GM21619 (cell line): ENCODE results near the gene REEP3.
A peak's percentile ranks its signal among the peaks of the same experiment; 100 is the strongest.

Source experiments
- ATAC-seq: cut with Tn5 transposase; IDR thresholded peaks from one replicate; pipeline ENCODE4 v1.9.1; 2021; ENCODE audit not compliant: unreplicated experiment

REEP3 gene

DNA sequence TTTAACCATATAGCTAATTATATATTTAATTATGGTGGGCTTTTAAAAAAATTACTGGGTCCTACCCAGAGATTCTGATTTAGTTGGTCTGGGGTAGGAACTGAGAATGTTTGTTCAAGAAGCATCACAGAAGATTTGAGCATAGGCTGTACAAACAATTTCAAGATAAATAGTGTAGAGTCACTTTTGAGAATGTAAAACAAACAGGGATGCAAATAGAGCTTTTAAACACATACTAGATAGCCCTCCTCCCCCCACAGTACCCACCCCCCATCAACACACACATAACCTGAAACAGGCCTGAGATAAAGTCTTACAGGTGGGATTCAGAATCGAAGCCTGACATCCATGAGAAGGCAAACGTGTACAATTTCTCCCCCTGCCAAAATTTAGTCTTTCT is 15.6 kb upstream of the REEP3 start:
- ATAC-seq, result no peak

DNA sequence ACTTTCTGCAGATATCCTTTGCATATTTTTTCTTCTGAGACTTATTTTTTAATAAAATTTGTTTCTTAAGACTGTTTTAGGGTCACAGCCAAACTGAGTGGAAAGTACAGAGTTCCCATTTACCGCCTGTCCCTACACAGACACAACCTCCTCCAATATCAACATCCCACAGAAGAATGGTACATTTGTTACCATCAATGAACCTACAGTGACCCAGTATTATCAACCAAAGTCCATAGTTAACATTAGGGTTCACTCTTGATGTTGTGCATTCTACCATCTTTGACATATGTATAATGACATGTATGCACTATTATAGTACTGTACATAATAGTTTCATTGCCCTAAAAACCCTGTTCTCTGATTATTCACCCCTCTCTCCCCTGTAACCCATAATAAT is 14.6 kb upstream of the REEP3 start:
- ATAC-seq, result no peak

DNA sequence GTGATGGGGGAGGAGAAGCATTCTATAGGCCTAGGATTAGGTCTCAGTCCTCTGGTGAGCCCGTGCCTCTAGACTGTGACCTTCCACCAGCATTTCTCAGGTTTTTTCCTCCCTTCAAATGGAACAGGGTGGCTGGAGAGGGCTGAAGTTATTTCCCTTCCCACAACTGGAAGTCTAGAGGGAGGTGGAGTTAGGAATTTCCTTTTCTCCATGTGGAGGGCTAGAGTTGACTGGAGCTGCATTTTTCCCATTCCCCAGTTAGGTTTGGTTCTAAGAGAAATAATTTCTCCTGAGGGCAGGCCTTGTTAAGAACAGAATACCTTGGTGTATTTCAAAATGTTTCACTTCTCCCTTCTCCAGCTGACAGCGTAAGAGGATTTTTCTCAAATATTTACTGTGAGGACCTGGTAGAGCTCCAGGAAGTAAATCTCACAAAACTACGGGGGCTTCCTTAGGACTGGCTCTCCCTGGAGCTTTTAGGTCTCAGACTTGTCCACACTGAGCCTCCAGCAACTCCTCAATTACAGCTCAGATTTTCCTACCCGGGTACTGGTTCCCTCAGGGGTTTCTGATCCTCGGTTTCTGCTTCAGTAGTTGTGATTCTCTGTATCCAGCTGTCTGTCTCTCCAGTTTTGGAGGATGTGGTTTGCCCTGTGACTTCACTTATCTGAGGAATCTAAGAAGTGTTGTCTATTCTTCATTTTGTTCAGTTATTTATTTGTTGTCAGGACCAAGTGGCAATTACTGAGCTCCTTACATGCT is 6.0 kb upstream of the REEP3 start:
- ATAC-seq, result no peak

DNA sequence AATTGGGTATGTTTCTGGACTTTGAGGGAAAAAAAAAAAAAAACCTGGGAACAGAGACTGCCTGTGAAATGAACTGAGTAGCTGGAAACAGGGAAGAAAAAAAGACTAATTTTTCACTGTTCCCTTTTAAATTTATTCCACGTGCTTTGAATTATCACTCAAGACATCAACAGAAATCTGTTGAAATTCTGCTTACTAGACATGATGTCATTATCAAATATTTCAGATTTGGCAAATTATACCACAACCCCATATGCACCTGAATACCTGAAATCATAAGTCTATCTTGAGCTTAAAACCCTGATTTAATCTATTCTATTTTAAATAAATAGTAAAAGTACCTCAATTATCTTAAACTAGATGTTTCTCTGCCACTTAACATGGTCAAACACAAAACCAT is 5.0 kb upstream of the REEP3 start:
- no peak for ATAC-seq

DNA sequence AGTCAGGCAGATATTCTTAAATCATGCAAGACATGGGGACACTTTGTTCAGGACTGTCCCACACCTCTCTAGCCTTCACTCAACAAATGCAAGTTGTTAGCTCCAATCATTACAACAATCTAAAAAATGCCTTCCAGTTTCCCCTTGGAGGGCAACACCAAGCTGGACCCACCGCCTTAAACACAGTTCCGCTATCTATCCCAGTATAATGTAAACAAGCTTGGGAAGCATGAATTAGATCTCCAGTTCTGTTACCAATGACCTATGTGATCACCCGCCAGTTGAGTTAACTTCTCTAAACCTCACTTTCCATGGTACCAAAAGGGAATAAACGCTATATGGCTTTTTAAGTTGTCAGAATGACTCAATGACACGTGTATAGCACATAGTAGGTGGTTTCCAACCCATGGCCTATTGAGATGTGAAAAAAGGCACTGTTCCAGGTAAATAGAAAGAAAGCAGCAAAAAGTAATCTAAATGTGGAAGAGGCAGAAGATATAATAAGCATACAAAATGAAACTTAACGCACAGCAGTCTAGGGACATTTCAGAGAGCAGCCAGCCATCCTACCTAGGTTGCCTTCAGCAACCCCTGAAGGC is 2.4 kb upstream of the REEP3 start:
- no peak for ATAC-seq

DNA sequence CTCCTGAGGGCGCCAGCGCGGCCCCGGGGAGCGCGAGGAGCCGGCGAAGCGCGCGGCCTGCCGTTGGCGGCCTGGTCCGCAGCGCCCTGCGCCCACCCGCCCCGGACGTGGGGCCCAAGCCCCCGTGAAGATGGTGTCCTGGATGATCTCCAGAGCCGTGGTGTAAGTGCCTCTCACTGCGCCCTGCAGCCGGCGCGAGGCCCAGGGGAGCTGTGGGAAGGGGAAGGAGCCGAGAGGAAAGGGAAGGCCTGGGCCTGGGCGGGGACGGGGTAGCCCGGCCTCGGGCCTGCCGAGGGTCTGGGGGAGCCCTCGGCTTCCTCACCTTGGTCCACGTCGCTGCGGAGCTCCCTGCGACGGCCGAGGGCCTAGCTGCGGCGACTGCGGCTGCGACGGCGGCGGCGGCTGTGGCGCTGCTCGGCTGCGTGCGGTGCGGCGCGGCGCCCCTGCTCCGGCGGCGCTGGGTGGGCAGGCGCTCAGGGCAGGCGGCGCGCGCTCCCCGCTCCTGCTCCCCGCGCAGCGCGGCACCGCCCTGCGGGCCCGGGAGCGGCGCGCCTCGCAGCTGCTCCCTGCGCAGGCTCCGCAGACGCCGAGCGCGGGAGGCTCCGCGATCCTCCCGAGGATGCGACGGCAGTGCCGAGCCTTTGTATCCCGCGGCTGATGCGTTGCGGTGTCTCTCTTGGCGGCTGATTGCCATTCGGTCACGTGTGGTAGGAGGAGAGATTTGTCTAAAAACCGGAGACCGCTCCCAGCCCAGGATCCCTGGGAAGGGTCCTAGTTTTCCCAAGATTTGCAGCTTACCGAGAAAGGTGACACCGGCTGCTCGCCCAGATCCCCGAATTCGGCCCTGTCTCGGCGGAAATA is 445 bp downstream of the REEP3 start:
- ATAC-seq, result peak; percentile 60

DNA sequence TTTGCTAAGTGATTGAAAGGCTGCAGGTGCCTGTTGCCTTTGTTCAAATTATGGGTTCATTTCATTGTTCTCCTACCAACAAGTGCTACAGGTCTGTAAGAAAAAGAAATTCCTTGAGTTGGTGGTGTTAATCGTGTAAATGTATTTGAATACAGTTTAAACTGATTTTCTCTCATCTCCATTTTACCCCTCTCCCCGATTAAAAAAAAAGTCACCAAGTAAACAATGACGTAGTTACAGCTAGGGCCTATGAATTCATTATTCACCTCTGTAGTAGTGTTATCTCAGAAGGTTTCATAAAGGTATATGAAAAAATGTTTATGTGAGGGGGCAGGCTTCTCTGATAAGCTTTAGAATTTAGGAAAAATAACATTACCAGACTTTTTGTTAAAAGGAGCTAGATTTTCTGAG is 1.1 kb downstream of the REEP3 start:
- no peak for ATAC-seq

DNA sequence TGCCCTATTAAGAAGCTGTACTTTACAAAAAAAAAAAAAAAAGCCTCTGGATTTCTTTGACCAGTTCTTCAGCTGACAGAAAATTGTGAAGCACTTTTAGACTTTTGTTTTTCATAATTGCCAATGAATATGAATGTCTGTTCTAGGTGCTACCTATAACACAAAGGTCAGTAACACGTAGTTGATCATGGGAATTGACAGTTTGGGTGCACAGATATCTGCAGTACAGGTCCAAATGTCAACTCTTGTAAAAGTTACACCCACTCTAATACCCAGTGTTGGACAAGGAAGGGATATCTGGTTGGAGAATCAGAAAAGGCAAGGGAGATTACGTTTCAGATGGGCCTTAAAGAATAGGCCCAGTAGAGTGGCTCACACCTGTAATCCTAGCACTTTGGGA is 1.8 kb downstream of the REEP3 start:
- ATAC-seq, result no peak

DNA sequence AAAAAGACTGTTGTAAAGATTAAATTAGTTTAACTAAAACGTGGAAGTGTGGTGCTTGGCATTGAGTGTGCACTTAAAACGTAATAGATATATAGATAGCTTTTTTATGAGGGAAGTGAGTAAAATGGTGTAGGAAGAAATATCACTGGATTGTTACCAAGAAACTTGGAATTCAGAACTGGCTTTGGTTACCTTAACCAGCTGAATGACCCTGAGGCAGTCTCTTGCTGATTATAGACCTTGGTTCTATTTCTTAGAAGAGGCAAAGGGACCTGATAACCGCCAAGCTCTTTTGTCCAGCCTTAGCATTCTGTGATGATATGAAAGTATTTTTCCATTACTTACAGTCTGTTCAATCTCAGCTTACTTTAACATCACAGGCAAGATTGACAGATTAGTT is 3.8 kb downstream of the REEP3 start:
- ATAC-seq, result no peak

DNA sequence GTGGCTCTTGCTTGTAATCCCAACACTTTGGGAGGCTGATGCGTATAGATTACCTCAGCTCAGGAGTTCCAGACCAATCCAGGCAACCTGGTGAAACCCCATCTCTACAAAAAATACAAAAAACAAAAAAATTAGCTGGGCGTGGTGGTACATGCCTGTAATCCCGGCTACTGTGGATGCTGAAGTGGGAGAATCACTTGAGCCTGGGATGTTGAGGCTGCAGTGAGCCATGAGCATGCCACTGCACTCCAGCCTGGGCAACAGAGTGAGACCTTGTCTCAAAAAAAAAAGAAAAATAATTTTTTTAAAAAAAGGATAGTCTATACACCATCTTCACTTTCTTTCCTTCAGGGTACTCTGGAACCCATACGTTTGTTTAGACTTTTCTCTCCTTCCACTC is 6.2 kb downstream of the REEP3 start:
- ATAC-seq, result no peak

DNA sequence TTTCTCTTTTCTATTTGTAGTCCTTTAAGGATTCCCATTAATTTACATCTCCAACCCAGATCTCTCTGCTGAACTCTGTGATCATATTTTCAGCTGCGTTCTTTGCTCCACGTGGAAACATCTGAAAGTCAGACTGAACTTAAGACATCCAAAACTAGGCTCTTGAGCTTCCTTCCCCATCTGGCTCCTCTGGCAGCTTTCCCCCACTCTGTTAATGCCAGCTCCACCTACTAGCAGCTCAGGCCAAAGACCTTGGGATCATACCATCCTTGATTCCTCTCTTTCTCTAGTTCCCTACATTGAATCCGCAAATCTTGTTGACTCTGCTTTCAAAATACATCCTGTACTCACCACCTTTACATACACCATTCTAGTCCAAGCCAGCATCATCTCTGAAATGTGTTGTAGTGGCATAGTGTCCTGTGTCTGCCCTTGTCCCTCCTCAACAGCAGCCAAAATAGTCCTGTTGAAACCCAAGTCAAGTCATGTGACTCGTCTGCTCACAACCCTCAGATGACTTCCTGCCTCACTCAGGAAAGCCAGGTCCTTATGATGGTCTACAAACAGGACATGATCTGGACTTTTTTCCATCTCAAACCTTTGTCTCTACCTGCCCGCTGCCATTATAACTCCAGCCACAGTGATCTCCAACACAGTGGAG is 7.0 kb downstream of the REEP3 start:
- ATAC-seq, result no peak

DNA sequence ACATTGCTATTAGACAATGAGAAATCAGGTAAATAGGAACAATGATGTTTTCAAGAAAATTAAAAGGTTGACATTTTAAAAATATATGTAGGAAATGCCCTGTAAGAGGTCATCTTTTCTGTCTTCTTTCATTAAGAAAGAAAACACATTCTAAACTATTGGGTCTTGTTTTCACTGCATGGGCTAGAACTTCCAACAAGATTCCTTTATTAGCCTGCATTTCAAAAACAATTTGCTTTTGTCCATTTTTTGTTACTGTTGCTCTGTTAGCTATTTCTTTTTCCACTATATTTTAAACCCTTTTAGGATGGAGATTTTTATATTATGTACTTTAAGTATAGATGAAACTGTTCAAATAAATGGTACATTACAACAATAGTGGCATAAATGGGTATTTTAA is 9.2 kb downstream of the REEP3 start:
- no peak for ATAC-seq

DNA sequence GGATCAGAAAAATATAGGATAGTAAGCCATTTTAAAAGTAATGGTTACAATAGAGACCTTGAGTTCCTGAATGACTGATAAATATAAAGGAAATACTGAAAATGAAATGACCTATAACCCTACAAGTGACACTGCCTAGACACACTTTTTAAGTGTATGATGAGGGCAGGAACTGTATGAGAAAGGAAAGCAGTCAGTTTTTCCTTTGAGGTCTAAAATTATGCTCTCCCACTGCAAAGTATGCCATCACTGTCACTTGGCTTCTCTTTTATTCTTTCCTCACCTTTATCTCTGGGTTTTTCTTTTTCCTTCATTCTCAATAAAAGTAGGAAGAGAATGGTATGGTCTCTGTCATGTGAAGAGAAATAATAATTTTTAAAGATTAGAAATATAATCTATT is 13.5 kb downstream of the REEP3 start:
- ATAC-seq, result no peak

DNA sequence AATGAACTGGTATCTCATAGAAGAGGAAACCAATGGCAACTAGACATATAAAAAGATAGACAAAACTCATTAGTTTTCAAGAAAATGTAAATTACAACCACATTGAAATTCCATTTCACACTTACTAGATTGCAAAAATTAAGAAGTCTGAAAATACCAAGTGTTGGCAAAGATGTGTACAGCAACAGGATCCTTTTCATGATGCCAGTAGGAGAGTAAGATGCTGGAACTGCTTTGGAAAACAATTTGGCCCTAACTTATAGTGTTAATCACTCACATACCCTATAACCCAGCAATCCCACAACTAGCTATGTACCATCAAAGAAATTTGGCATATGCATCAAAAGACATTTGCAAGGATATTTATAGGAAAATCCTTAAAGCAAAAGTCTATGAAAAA is 15.5 kb downstream of the REEP3 start:
- ATAC-seq, result no peak

DNA sequence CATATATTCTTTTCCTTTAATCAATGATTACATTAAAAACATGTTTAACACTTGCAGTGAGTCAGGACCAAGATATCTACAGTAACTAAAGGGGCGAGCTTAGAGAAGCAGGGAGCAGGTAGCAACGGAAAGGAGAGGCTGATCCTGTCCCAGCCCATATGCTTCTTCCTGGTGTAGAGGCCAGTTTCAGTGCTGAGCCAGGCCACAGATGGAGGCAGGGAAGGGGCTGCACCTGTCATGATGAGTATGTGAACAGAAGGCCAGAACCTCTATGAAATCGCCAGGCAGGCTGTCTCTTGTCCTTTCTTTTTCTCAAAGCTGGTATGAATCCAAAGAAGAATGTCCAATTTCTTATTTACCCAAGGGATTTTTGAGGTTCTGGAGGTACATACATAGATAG is 16.3 kb downstream of the REEP3 start:
- ATAC-seq, result no peak

DNA sequence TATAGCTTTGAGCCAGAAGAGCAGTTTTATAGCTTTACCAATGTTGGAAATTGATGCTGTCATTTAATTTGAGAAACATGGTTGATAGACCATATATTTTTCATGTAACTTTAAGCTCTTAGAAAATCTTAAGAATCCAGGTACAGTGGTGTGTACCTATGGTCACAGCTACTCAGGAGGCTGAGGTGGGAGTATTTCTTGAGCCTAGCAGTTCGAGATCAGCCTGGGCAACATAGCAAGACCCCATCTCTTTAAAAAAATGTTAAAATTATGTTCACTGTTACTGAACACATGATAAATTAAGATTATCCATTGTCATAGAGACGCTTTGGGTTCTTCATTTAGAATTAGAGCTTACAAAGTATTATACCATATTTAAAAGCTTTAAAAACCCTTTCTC is 18.2 kb downstream of the REEP3 start:
- no peak for ATAC-seq

DNA sequence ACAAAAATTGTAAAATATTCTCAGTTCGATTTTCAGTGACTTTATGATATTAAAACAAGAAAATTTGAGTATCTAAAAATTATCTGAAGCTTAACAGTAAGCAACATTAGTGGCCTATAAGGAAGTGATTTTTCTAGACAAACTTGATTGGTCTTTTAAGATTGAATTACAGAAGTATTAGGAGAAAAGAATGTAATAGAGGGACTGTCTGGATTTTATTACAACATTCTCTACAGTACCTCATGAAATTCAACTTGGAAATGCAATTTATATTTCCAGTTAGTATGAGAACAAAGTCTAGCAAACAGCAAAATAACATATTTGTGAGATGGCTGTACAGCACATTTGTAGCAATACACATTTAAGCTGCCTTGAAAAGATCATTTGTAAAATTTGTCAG is 18.8 kb downstream of the REEP3 start:
- no peak for ATAC-seq

DNA sequence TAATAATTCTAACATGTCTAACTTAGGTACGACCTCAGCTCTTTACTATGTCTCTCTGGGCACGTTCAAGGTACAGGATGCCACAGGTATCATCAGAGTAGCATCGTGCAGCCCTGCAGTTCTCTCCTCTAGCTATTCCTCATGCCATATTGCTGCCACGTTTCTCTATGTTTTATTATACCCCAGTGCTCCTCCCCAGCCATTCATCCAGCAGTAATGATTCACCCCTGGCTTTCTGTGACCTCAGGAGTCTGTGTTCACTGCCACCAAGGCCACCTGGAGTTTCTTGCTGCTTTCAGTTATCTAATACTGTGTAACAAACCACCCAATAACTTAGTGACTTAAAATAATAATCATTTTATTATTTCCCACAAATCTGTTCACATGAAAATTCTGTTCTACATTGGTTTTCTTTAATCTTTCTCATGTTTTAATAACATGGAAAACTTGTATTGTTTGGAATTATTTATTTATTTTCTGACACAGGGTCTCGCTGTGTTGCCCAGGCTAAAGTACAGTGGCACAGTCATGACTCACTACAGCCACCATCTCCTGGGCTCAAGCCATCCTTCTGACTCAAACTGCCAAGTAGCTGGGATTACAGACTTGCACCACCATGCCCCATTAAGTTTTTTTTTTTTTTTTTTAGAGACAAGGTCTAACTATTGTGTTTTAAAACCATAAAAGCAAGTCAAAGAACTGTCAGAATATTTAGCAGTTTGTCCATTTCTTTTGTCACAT is 21.8 kb downstream of the REEP3 start:
- ATAC-seq, result no peak

DNA sequence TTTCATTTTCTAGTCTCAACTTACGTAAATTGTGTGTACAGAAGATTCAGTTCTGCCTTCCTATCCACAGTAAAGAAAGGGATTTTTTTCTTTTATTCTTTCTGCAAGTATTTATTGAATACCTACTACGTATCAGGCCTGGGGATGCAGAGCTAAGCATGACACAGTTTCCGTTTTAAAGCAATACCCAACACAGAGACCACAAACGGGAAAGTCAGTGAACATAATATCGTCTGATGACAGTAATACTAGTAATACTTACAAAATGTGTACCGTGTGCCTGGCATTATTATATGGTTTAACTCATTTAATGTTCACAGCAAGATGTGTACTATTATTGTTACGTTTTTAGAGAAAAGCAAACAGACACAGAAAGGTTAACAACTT is 22.4 kb downstream of the REEP3 start:
- ATAC-seq, result no peak

DNA sequence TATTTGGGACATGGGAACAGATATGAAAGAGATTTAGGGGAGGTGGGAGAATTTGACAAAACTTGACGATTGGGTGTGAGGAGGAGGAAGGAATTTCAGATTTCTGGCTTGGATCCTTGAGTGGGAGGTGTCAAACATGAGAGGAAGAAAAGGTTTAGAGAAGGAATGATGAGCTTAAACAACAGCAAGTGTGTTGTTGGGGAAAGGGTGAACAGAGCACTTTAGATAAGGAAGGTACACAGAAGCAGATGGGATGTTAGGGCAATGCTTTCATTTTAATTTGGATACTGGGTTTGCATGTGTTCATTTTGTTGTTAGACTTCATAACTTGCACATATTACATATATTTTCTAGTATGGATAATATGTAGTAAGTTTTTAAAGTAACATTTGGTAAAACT is 23.2 kb downstream of the REEP3 start:
- no peak for ATAC-seq
